ENCODE data around the gene SLC13A3. TPM values are rescaled to one million over a fixed set of nuclear protein-coding genes. Genes with fewer than 3 reads are reported as not detected.

SLC13A3 gene
- polyA plus RNA-seq, 2 of the 4 experiments (the other 2 are of a cell fraction): 0.19 TPM; not detected in 1

DNA sequence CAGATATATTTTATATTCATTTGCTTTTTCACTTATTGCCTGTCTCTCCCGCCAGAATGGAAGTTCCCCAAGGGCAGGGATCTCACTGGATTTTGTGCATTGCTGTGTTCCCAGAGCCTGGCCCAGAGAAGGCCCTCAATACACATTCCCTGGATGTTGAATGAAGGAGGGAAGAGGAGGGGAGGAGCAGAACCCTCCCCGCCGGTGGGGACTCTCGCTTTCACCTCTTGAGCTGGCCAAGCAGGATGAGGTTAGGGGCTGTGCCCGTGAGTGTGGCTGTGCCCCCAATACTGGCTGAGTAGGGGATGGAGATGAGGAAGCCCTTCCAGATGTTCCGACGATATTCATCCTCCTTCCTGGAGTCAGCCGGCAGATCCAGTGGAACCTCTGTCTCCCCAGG lies 55.3 kb downstream of the SLC13A3 start:
- ChIA-PET CTCF (interaction anchor here (1.8 kb wide), 1 partner anchor 9 kb away, joined by 4 read pairs; no protein-coding TSS in a partner anchor), POLR2A (no interaction called here)
- no peak overlapping the region for H3K4me3 ChIP-seq
- DNase-seq (ENCODE audit: low read depth in 1 of 2, low spot score in 1 of 2) (no peak), ATAC-seq (no peak), FAIRE-seq (no peak)
- H3K4me2 ChIP-seq: no peak overlapping the region
- H3K4me1 ChIP-seq: no peaks in the 10 kb centered on the region
- TF ChIP-seq RARB (CRISPR knock-in tag; IDR thresholded peaks at IDR 0.05): no peak
- 41% methylated on average over 8 of the region's 8 CpGs for WGBS (ENCODE audit: missing lambda C conversion rate)
- no peaks in the 10 kb centered on the region for H3K9me3 ChIP-seq
- H3K27ac ChIP-seq: no peak overlapping the region

DNA sequence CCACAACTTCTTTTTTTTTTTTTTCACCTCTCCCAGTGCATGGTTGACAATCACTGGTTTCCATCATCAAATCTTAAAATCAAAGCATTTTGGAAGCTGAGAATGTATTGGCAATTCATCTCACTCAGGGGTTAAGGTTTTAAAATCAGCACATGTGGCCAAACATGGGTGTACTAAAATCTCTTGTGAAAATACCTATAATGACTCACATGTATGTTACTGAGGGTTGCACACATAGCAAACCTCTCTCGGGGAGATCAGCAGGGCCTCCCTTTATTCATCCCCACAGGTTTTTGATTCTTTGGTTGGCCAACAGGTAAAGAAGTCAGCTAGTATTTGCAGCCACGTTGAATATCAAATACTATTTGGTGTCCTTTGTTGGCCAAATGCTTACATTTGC lies 56.5 kb downstream of the SLC13A3 start:
- DNase-seq (ENCODE audit: low read depth in 1 of 2, low spot score in 1 of 2) (no peak), FAIRE-seq (no peak), ATAC-seq (no peak)
- CTCF ChIA-PET: no interaction called here
- POLR2A ChIA-PET: no interaction called here
- Histone ChIP-seq H3K4me3 (no peak overlapping the region), H3K27ac (no peak overlapping the region), H3K4me1 (no peaks in the 10 kb centered on the region), H3K4me2 (no peak overlapping the region), H3K9me3 (no peaks in the 10 kb centered on the region)
- TF ChIP-seq RCOR1 (IDR thresholded peaks at IDR 0.05; ENCODE audit: low read depth, low read length) (no peak), FOXS1 (CRISPR knock-in tag; IDR thresholded peaks at IDR 0.05) (no peak), MAZ (IDR thresholded peaks at IDR 0.05; ENCODE audit: borderline replicate concordance, low read depth, low read length) (no peak), KDM1A (IDR thresholded peaks at IDR 0.05; ENCODE audit: low read depth) (no peak), EHF (CRISPR knock-in tag; IDR thresholded peaks at IDR 0.05) (no peak), RAD21 (conservative IDR thresholded peaks at IDR 0.05 in 1 of 2, IDR thresholded peaks at IDR 0.05 in 1 of 2) (no peak), NPAS2 (CRISPR knock-in tag; IDR thresholded peaks at IDR 0.05; ENCODE audit: borderline replicate concordance) (no peak), FOSL2 (IDR thresholded peaks at IDR 0.05) (no peak), FOSL2 (CRISPR knock-in tag; IDR thresholded peaks at IDR 0.05) (no peak), RARB (CRISPR knock-in tag; IDR thresholded peaks at IDR 0.05) (no peak), CBX8 (IDR thresholded peaks at IDR 0.05) (no peak), NFE2L2 (conservative IDR thresholded peaks at IDR 0.05; ENCODE audit: low read length) (no peak)
- TF ChIP-seq, protein P1, sequence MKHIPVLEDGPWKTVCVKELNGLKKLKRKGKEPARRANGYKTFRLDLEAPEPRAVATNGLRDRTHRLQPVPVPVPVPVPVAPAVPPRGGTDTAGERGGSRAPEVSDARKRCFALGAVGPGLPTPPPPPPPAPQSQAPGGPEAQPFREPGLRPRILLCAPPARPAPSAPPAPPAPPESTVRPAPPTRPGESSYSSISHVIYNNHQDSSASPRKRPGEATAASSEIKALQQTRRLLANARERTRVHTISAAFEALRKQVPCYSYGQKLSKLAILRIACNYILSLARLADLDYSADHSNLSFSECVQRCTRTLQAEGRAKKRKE (CRISPR knock-in tag; IDR thresholded peaks at IDR 0.05; ENCODE audit: low read depth): no peak
- TF ChIP-seq, protein P2, sequence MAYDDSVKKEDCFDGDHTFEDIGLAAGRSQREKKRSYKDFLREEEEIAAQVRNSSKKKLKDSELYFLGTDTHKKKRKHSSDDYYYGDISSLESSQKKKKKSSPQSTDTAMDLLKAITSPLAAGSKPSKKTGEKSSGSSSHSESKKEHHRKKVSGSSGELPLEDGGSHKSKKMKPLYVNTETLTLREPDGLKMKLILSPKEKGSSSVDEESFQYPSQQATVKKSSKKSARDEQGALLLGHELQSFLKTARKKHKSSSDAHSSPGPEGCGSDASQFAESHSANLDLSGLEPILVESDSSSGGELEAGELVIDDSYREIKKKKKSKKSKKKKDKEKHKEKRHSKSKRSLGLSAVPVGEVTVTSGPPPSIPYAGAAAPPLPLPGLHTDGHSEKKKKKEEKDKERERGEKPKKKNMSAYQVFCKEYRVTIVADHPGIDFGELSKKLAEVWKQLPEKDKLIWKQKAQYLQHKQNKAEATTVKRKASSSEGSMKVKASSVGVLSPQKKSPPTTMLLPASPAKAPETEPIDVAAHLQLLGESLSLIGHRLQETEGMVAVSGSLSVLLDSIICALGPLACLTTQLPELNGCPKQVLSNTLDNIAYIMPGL (CRISPR knock-in tag; IDR thresholded peaks at IDR 0.05; ENCODE audit: borderline replicate concordance): no peak
- TF ChIP-seq, protein P3, sequence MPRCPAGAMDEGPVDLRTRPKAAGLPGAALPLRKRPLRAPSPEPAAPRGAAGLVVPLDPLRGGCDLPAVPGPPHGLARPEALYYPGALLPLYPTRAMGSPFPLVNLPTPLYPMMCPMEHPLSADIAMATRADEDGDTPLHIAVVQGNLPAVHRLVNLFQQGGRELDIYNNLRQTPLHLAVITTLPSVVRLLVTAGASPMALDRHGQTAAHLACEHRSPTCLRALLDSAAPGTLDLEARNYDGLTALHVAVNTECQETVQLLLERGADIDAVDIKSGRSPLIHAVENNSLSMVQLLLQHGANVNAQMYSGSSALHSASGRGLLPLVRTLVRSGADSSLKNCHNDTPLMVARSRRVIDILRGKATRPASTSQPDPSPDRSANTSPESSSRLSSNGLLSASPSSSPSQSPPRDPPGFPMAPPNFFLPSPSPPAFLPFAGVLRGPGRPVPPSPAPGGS (IDR thresholded peaks at IDR 0.05): no peak
- TF ChIP-seq, protein P4, sequence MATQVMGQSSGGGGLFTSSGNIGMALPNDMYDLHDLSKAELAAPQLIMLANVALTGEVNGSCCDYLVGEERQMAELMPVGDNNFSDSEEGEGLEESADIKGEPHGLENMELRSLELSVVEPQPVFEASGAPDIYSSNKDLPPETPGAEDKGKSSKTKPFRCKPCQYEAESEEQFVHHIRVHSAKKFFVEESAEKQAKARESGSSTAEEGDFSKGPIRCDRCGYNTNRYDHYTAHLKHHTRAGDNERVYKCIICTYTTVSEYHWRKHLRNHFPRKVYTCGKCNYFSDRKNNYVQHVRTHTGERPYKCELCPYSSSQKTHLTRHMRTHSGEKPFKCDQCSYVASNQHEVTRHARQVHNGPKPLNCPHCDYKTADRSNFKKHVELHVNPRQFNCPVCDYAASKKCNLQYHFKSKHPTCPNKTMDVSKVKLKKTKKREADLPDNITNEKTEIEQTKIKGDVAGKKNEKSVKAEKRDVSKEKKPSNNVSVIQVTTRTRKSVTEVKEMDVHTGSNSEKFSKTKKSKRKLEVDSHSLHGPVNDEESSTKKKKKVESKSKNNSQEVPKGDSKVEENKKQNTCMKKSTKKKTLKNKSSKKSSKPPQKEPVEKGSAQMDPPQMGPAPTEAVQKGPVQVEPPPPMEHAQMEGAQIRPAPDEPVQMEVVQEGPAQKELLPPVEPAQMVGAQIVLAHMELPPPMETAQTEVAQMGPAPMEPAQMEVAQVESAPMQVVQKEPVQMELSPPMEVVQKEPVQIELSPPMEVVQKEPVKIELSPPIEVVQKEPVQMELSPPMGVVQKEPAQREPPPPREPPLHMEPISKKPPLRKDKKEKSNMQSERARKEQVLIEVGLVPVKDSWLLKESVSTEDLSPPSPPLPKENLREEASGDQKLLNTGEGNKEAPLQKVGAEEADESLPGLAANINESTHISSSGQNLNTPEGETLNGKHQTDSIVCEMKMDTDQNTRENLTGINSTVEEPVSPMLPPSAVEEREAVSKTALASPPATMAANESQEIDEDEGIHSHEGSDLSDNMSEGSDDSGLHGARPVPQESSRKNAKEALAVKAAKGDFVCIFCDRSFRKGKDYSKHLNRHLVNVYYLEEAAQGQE (IDR thresholded peaks at IDR 0.05): no peak
- WGBS (ENCODE audit: missing lambda C conversion rate): 14% methylated on average over 2 of the region's 2 CpGs
